CD8-positive, alpha-beta memory T cell (primary cell): ENCODE data around the gene DCTN5. TPM values are rescaled to one million over a fixed set of nuclear protein-coding genes. Genes with fewer than 3 reads are reported as not detected.

Source experiments
- CTCF ChIA-PET: fragments of 350-600 bp; sonication (Branson Sonifier 250); formaldehyde crosslinking; loops from one replicate; lab custom pipeline; 2021; ENCODE audit warnings: antibody characterized with exemption; lab: Charles Lee
- POLR2A ChIA-PET: fragments of 350-600 bp; sonication (Branson Sonifier 250); formaldehyde crosslinking; loops from one replicate; lab custom pipeline; 2021; ENCODE audit warnings: antibody characterized with exemption; lab: Charles Lee
- DNase-seq, 5 donors: peaks; one replicate each; pipeline versions ENCODE4 v3.0.0 to v3.0.0-alpha.2; 2020 to 2022; ENCODE audit warnings: mixed read lengths in 1 of 5
- H3K27ac ChIP-seq: one replicate; pipeline ENCODE4 v1.7.0; 2013; ENCODE audit warnings: low read depth, mild to moderate bottlenecking, low read length, moderate library complexity
- H3K27me3 ChIP-seq: 2 replicates; pipeline ENCODE4 v1.7.0; 2013; ENCODE audit warnings: low read length, mild to moderate bottlenecking; ENCODE audit not compliant: insufficient read depth, poor library complexity, severe bottlenecking
- H3K36me3 ChIP-seq: 2 replicates; pipeline ENCODE4 v1.7.0; 2013; ENCODE audit warnings: mild to moderate bottlenecking, low read length, moderate library complexity; ENCODE audit not compliant: insufficient read depth
- H3K4me1 ChIP-seq: 2 replicates; pipeline ENCODE4 v1.7.0; 2013; ENCODE audit warnings: mild to moderate bottlenecking, low read length, moderate library complexity; ENCODE audit not compliant: insufficient read depth
- H3K4me3 ChIP-seq: 2 replicates; pipeline ENCODE4 v1.7.0; 2013; ENCODE audit warnings: mild to moderate bottlenecking, low read length
- H3K9me3 ChIP-seq: 2 replicates; pipeline ENCODE4 v1.7.0; 2013; ENCODE audit warnings: mild to moderate bottlenecking, low read length
- H3K27ac Mint-ChIP-seq, 8 donors: one replicate each; pipeline ENCODE4 v1.8.0; 2020 to 2021; ENCODE audit warnings: mixed read lengths in 8 of 8, mild to moderate bottlenecking in 6 of 8, inconsistent platforms in 3 of 8, moderate library complexity in 3 of 8
- H3K27me3 Mint-ChIP-seq, 2 donors: one replicate each; pipeline ENCODE4 v1.8.0; 2020 to 2021; ENCODE audit warnings: mixed read lengths in 2 of 2, mild to moderate bottlenecking in 1 of 2, moderate library complexity in 1 of 2
- H3K36me3 Mint-ChIP-seq, 3 donors: one replicate each; pipeline ENCODE4 v1.8.0; 2020 to 2021; ENCODE audit warnings: mixed read lengths in 3 of 3, inconsistent platforms in 1 of 3, mild to moderate bottlenecking in 1 of 3
- H3K4me1 Mint-ChIP-seq, 3 donors: one replicate each; pipeline ENCODE4 v1.8.0; 2020 to 2021; ENCODE audit warnings: mixed read lengths in 3 of 3, inconsistent platforms in 1 of 3, mild to moderate bottlenecking in 1 of 3
- H3K4me3 Mint-ChIP-seq, 7 donors: one replicate each; pipeline ENCODE4 v1.8.0; 2020 to 2021; ENCODE audit warnings: mixed read lengths in 7 of 7, mild to moderate bottlenecking in 6 of 7, moderate library complexity in 4 of 7, inconsistent platforms in 2 of 7
- H3K9me3 Mint-ChIP-seq, 5 donors: one replicate each; pipeline ENCODE4 v1.8.0; 2020 to 2022; ENCODE audit warnings: mixed read lengths in 5 of 5, mild to moderate bottlenecking in 3 of 5, moderate library complexity in 2 of 5, inconsistent platforms in 1 of 5
- polyA plus RNA-seq: library from polyadenylated mRNA; unstranded; fragments of 300-500 nt; fragmentation: Illumina TruSeq; gene quantifications from one replicate; pipeline ENCODE4 v1.2.3, GENCODE V29; 2021
- total RNA-seq, 2 experiments: library from RNA; stranded (reverse); gene quantifications; one replicate each; pipeline ENCODE4 v1.2.3, GENCODE V29; 2021

The DCTN5 gene
- total and polyA plus RNA-seq, 3 experiments from 2014 or later: 65.1 to 104 (median 99.1) TPM

GRCh38 chr16:23634461-23635036 lies 6.7 kb upstream of the DCTN5 start:
- H3K36me3 ChIP-seq: peaks cover 10% of the 10 kb centered on the region
- Mint-ChIP-seq H3K4me1 (peaks cover 9 to 18% (median 10%) of the 10 kb centered on the region in 3 donors), H3K4me3 (no peak overlapping the region), H3K36me3 (peaks cover 0 to 52% (median 12%) of the 10 kb centered on the region in 3 donors), H3K27me3 (no peaks in the 10 kb centered on the region), H3K9me3 (no peaks in the 10 kb centered on the region), H3K27ac (peak overlapping the region in 1 of 8 donors; percentile 58)
- H3K4me1 ChIP-seq: no peaks in the 10 kb centered on the region
- no peak overlapping the region for H3K27ac ChIP-seq
- ChIA-PET POLR2A (no interaction called here), CTCF (no interaction called here)
- no peaks in the 10 kb centered on the region for H3K27me3 ChIP-seq
- H3K9me3 ChIP-seq: no peaks in the 10 kb centered on the region
- DNase-seq: no peak
- no peak overlapping the region for H3K4me3 ChIP-seq

- H3K27ac ChIP-seq: no peak overlapping the region
- Mint-ChIP-seq H3K9me3 (no peaks in the 10 kb centered on the region), H3K36me3 (peaks cover 0 to 44% (median 8%) of the 10 kb centered on the region in 3 donors), H3K27ac (peak overlapping the region in 3 of 8 donors; percentile 58 to 88 (median 71)), H3K4me1 (peaks cover 16 to 29% (median 19%) of the 10 kb centered on the region in 3 donors), H3K27me3 (no peaks in the 10 kb centered on the region), H3K4me3 (no peak overlapping the region)
- ChIA-PET CTCF (no interaction called here), POLR2A (no interaction called here)
- H3K27me3 ChIP-seq: no peaks in the 10 kb centered on the region
- H3K9me3 ChIP-seq: no peaks in the 10 kb centered on the region
- H3K4me3 ChIP-seq: no peak overlapping the region
- no peak for DNase-seq
- peaks cover 10% of the 10 kb centered on the region for H3K36me3 ChIP-seq
- H3K4me1 ChIP-seq: peaks cover 11% of the 10 kb centered on the region
Measured at GRCh38 chr16:23635958-23636357, 5.3 kb upstream of the DCTN5 start.

- H3K36me3 ChIP-seq: peaks cover 7% of the 10 kb centered on the region
- H3K36me3 Mint-ChIP-seq: peaks cover 4 to 43% (median 15%) of the 10 kb centered on the region in 3 donors
- no peak for DNase-seq
- H3K27ac ChIP-seq: peak overlapping the region; percentile 90
- H3K9me3 ChIP-seq: no peaks in the 10 kb centered on the region
- H3K4me1 Mint-ChIP-seq: peaks cover 31 to 45% (median 43%) of the 10 kb centered on the region in 3 donors
- ChIA-PET POLR2A (interaction anchor here (0.6 kb wide), 1 partner anchor 149 kb away, joined by 3 read pairs; no protein-coding TSS in a partner anchor), CTCF (interaction anchor here (0.6 to 1.9 kb wide), 2 partner anchors 10 to 44 kb away, joined by 3 to 7 read pairs; no protein-coding TSS in a partner anchor)
- H3K27me3 ChIP-seq: no peaks in the 10 kb centered on the region
- H3K9me3 Mint-ChIP-seq: no peaks in the 10 kb centered on the region
- no peaks in the 10 kb centered on the region for H3K27me3 Mint-ChIP-seq
- H3K4me3 ChIP-seq: peak overlapping the region; percentile 99
- peaks cover 19% of the 10 kb centered on the region for H3K4me1 ChIP-seq
- H3K4me3 Mint-ChIP-seq: peak overlapping the region; percentile 98 to 100 (median 99)
- peak overlapping the region; percentile 79 to 99 (median 98) for H3K27ac Mint-ChIP-seq
Measured at GRCh38 chr16:23640615-23640930, 693 bp upstream of the DCTN5 start.

GRCh38 chr16:23642246-23642774 lies 1.0 kb downstream of the DCTN5 start:
- H3K4me1 Mint-ChIP-seq: peaks cover 43 to 62% (median 60%) of the 10 kb centered on the region in 3 donors
- peak overlapping the region; percentile 99 for H3K4me3 ChIP-seq
- no peaks in the 10 kb centered on the region for H3K9me3 Mint-ChIP-seq
- no peaks in the 10 kb centered on the region for H3K27me3 ChIP-seq
- CTCF ChIA-PET: no interaction called here
- peaks cover 7% of the 10 kb centered on the region for H3K36me3 ChIP-seq
- peaks cover 19% of the 10 kb centered on the region for H3K4me1 ChIP-seq
- no peaks in the 10 kb centered on the region for H3K9me3 ChIP-seq
- no peak for DNase-seq
- peak overlapping the region; percentile 98 to 99 (median 98) for H3K27ac Mint-ChIP-seq
- H3K27me3 Mint-ChIP-seq: no peaks in the 10 kb centered on the region
- H3K4me3 Mint-ChIP-seq: peak overlapping the region; percentile 98 to 100 (median 99)
- H3K36me3 Mint-ChIP-seq: peaks cover 9 to 50% (median 20%) of the 10 kb centered on the region in 3 donors
- peak overlapping the region; percentile 3 for H3K27ac ChIP-seq
- POLR2A ChIA-PET: interaction anchor here (0.6 kb wide), 1 partner anchor 1981 kb away, joined by 3 read pairs; no protein-coding TSS in a partner anchor

- no peaks in the 10 kb centered on the region for H3K27me3 Mint-ChIP-seq
- peaks cover 32 to 48% (median 41%) of the 10 kb centered on the region in 3 donors for H3K4me1 Mint-ChIP-seq
- H3K4me3 ChIP-seq: no peak overlapping the region
- no peak overlapping the region for H3K4me3 Mint-ChIP-seq
- H3K27ac ChIP-seq: no peak overlapping the region
- POLR2A ChIA-PET: no interaction called here
- H3K27ac Mint-ChIP-seq: peak overlapping the region in 4 of 8 donors; percentile 9 to 66 (median 54)
- H3K27me3 ChIP-seq: no peaks in the 10 kb centered on the region
- CTCF ChIA-PET: no interaction called here
- peaks cover 29 to 73% (median 30%) of the 10 kb centered on the region in 3 donors for H3K36me3 Mint-ChIP-seq
- H3K4me1 ChIP-seq: no peaks in the 10 kb centered on the region
- H3K9me3 Mint-ChIP-seq: no peaks in the 10 kb centered on the region
- no peaks in the 10 kb centered on the region for H3K9me3 ChIP-seq
- peaks cover 8% of the 10 kb centered on the region for H3K36me3 ChIP-seq
- DNase-seq: no peak
Measured at GRCh38 chr16:23650674-23651416, 9.6 kb downstream of the DCTN5 start.

- peaks cover 5% of the 10 kb centered on the region for H3K36me3 ChIP-seq
- Mint-ChIP-seq H3K4me3 (no peak overlapping the region), H3K36me3 (peaks cover 24 to 67% (median 25%) of the 10 kb centered on the region in 3 donors), H3K27ac (peak overlapping the region in 2 of 8 donors; percentile 1 to 9), H3K27me3 (no peaks in the 10 kb centered on the region), H3K9me3 (no peaks in the 10 kb centered on the region), H3K4me1 (peaks cover 26 to 41% (median 34%) of the 10 kb centered on the region in 3 donors)
- no peaks in the 10 kb centered on the region for H3K4me1 ChIP-seq
- H3K27ac ChIP-seq: no peak overlapping the region
- DNase-seq: no peak
- H3K27me3 ChIP-seq: no peaks in the 10 kb centered on the region
- ChIA-PET CTCF (no interaction called here), POLR2A (no interaction called here)
- no peak overlapping the region for H3K4me3 ChIP-seq
- no peaks in the 10 kb centered on the region for H3K9me3 ChIP-seq
Measured at GRCh38 chr16:23651943-23652468, 10.7 kb downstream of the DCTN5 start.

- H3K27me3 ChIP-seq: no peaks in the 10 kb centered on the region
- Mint-ChIP-seq H3K4me3 (no peak overlapping the region), H3K27me3 (no peaks in the 10 kb centered on the region), H3K9me3 (no peaks in the 10 kb centered on the region), H3K4me1 (peaks cover 0 to 1% (median 0%) of the 10 kb centered on the region in 3 donors), H3K36me3 (peaks cover 29 to 97% (median 32%) of the 10 kb centered on the region in 3 donors), H3K27ac (peak overlapping the region in 1 of 8 donors; percentile 58)
- H3K4me1 ChIP-seq: no peaks in the 10 kb centered on the region
- no peak overlapping the region for H3K27ac ChIP-seq
- DNase-seq: no peak
- H3K9me3 ChIP-seq: no peaks in the 10 kb centered on the region
- H3K36me3 ChIP-seq: peaks cover 87% of the 10 kb centered on the region
- H3K4me3 ChIP-seq: no peak overlapping the region
- CTCF ChIA-PET: no interaction called here
- POLR2A ChIA-PET: no interaction called here
Measured at GRCh38 chr16:23663918-23664317, 22.7 kb downstream of the DCTN5 start.
